Heart right ventricle (tissue), 16 donors: ENCODE results near the gene SF1. TPM values are rescaled to one million over a fixed set of nuclear protein-coding genes. Genes with fewer than 3 reads are reported as not detected.

Source experiments
- ATAC-seq, 8 donors: fragments of 200-7000 bp; cut with Tn5 transposase; one replicate each; pipeline ENCODE4 v1.9.1; 2020; ENCODE audit warnings: mild to moderate bottlenecking in 8 of 8, moderate library complexity in 8 of 8, moderate number of reproducible peaks in 1 of 8
- DNase-seq, 2 donors: peaks; one replicate each; pipeline ENCODE4 v3.0.0-alpha.2; 2020
- H3K27ac ChIP-seq, 10 donors: fragments of 200-600 bp; sonication (generic) in 2 of 10; one replicate each; pipeline versions ENCODE4 v1.5.0 to v1.8.0; 2020 to 2022; ENCODE audit warnings: mild to moderate bottlenecking in 3 of 10
- H3K27me3 ChIP-seq, 7 donors: fragments of 200-600 bp; one replicate each; pipeline ENCODE4 v1.8.0; 2021 to 2022; ENCODE audit warnings: mild to moderate bottlenecking in 2 of 7
- H3K36me3 ChIP-seq, 9 donors: fragments of 200-600 bp; sonication (generic) in 1 of 9; one replicate each; pipeline versions ENCODE4 v1.5.0 to v1.8.0; 2020 to 2022; ENCODE audit warnings: mild to moderate bottlenecking in 2 of 9
- H3K4me1 ChIP-seq, 9 donors: fragments of 200-600 bp; sonication (generic) in 1 of 9; one replicate each; pipeline versions ENCODE4 v1.5.0 to v1.8.0; 2020 to 2022; ENCODE audit warnings: mild to moderate bottlenecking in 4 of 9
- H3K4me3 ChIP-seq, 10 donors: fragments of 200-600 bp; sonication (generic) in 2 of 10; one replicate each; pipeline versions ENCODE4 v1.5.0 to v1.8.0; 2020 to 2022; ENCODE audit warnings: mild to moderate bottlenecking in 7 of 10, moderate library complexity in 2 of 10
- H3K9me3 ChIP-seq, 11 donors: fragments of 200-600 bp in 10 of 11; sonication (generic) in 2 of 11; one replicate each; pipeline versions ENCODE4 v1.5.0 to v1.8.0; 2013 to 2022; ENCODE audit warnings: mild to moderate bottlenecking in 2 of 11, control low read depth in 1 of 11, moderate library complexity in 1 of 11
- WGBS, 2 donors: extraction: QIAGEN DNeasy Blood & Tissue Kit; methylation state at CpG; one replicate each; pipeline ENCODE4 v1.1.7; 2013; ENCODE audit warnings: inconsistent platforms in 1 of 2; 5-methylcytosine and 5-hydroxymethylcytosine counted together
- intact Hi-C, 10 donors: fragments of 100-400 bp; cut with DNase I; formaldehyde crosslinking; loops; one replicate each; pipeline versions ENCODE4 v1.11.1 to v1.14.2; 2022
- polyA plus RNA-seq, 2 donors: library from polyadenylated mRNA; stranded (reverse); fragments of 200-250 nt; gene quantifications; one replicate each; pipeline ENCODE4 v1.2.3, GENCODE V29; 2013
- total RNA-seq, 10 donors: library from RNA; stranded (reverse); fragmentation: NEBNext Ultra II Directional in 3 of 10; extraction: Animal tissue kit (Norgen Biotek cat#: 25700) in 3 of 10; gene quantifications; one replicate each; pipeline versions ENCODE4 v1.2.1 to v1.2.4, GENCODE V29; 2021 to 2023
- TF ChIP-seq, protein P1 (sequence below), 9 donors: fragments of 200-600 bp; sonication (generic) in 2 of 9; IDR thresholded peaks; one replicate each; pipeline versions ENCODE4 v1.5.0 to v1.8.0; 2021 to 2022; ENCODE audit warnings: antibody characterized with exemption in 9 of 9, mild to moderate bottlenecking in 5 of 9, moderate library complexity in 1 of 9
- donor health status: Arrhythmogenic right ventricular cardiomyopathy.
- donor health status: ischemic (EF 13 %, LVEDD 7.1; RV severe dilation, severe dysfunction).
- donor health status: healthy with polysubstance abuse.
- donor health status: DM: no; HTN: yes; CAD: no.
- donor health status: DM: no; HTN: no; CAD: no.
- donor health status: ischemic (EF 25% LVEDD 6.9; RV normal size, moderate dysfunction).
- donor health status: ischemic (EF 25% LVEDD 5.7; RV mildly dilated, moderate dysfunction).
- donor health status: healthy.
- donor health status: DM: yes; HTN: yes; CAD: no.
- donor health status: Ischemic cardiomyopathy.
- donor health status: ischemic (EF 35%, LVEDD 5.7; RV mildly dilated, moderate dysfunction).
- donor health status: nonischemic (EF 11% LVEDD 7.7; RV severe dilation, severe dysfunction).
- donor health status: DM: yes; HTN: yes; CAD: no.
- donor health status: PGD.
- donor health status: ischemic (EF 29% LVEDD 5.4; RV normal size, mild dysfunction).
- donor health status: nonischemic (EF 23%, LVEDD 6.1; RV moderate dilation, normal function).

The SF1 gene
- total and polyA plus RNA-seq, 12 donors = 45.6 to 201 (median 160) TPM

- H3K4me3 ChIP-seq = peak overlapping the region in 1 of 10 donors; percentile 100
Observed at GRCh38 chr11:64723907-64724862, 54.2 kb downstream of the SF1 start.

GRCh38 chr11:64723117-64723906, 55.0 kb downstream of the SF1 start, which contains the start of gene NRXN2:
TSS of gene NRXN2 (minus strand) at chr11:64723197. CDS start at chr11:64713699, 9,498 bp downstream.
- intact Hi-C loops = loop anchor here in 5 of 10 donors (1.0 to 5.0 kb wide), 3 partner anchors 35 to 171 kb away; no protein-coding TSS in a partner anchor

More at GRCh38 chr11:64723907-64724862, 54.2 kb downstream of the SF1 start:
- ATAC-seq = no peak
- Histone ChIP-seq H3K27ac (no peak overlapping the region), H3K4me1 (peaks cover 0 to 8% (median 5%) of the 10 kb centered on the region in 9 donors), H3K36me3 (peaks cover 0 to 18% (median 0%) of the 10 kb centered on the region in 9 donors), H3K27me3 (peaks cover 0 to 37% (median 31%) of the 10 kb centered on the region in 7 donors), H3K9me3 (no peaks in the 10 kb centered on the region)
- intact Hi-C loops = loop anchor here in 6 of 10 donors (1.0 to 5.0 kb wide), 3 partner anchors 35 to 172 kb away; no protein-coding TSS in a partner anchor
- 61 to 70% methylated on average over 9 of the region's 9 CpGs for WGBS, 2 donors
- TF ChIP-seq, protein P1, sequence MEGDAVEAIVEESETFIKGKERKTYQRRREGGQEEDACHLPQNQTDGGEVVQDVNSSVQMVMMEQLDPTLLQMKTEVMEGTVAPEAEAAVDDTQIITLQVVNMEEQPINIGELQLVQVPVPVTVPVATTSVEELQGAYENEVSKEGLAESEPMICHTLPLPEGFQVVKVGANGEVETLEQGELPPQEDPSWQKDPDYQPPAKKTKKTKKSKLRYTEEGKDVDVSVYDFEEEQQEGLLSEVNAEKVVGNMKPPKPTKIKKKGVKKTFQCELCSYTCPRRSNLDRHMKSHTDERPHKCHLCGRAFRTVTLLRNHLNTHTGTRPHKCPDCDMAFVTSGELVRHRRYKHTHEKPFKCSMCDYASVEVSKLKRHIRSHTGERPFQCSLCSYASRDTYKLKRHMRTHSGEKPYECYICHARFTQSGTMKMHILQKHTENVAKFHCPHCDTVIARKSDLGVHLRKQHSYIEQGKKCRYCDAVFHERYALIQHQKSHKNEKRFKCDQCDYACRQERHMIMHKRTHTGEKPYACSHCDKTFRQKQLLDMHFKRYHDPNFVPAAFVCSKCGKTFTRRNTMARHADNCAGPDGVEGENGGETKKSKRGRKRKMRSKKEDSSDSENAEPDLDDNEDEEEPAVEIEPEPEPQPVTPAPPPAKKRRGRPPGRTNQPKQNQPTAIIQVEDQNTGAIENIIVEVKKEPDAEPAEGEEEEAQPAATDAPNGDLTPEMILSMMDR (IDR thresholded peaks at IDR 0.05) = no peak
- no peak for DNase-seq

GRCh38 chr11:64722141-64723065, 55.9 kb downstream of the SF1 start:
- H3K4me3 ChIP-seq = peak overlapping the region in 1 of 10 donors; percentile 90
- H3K9me3 ChIP-seq = no peaks in the 10 kb centered on the region
- intact Hi-C loops = loop anchor here in 5 of 10 donors (1.0 to 5.0 kb wide), 3 partner anchors 34 to 170 kb away; no protein-coding TSS in a partner anchor
- 8 to 9% methylated on average over 23 to 36 of the region's 36 CpGs for WGBS, 2 donors
- DNase-seq = no peak
- peaks cover 0 to 8% (median 5%) of the 10 kb centered on the region in 9 donors for H3K4me1 ChIP-seq
- TF ChIP-seq, protein P1 (IDR thresholded peaks at IDR 0.05) = no peak
- no peak for ATAC-seq
- peaks cover 3 to 55% (median 49%) of the 10 kb centered on the region in 7 donors for H3K27me3 ChIP-seq
- peaks cover 0 to 5% (median 0%) of the 10 kb centered on the region in 9 donors for H3K36me3 ChIP-seq
- H3K27ac ChIP-seq = no peak overlapping the region

More at GRCh38 chr11:64723117-64723906, 55.0 kb downstream of the SF1 start, which contains the start of gene NRXN2:
- H3K4me1 ChIP-seq = peaks cover 0 to 8% (median 5%) of the 10 kb centered on the region in 9 donors
- TF ChIP-seq, protein P1 (IDR thresholded peaks at IDR 0.05) = peak; percentile 95 to 99 (median 98)
- H3K27ac ChIP-seq = peak within 1 kb of the TSS in 6 of 10 donors; percentile 34 to 87 (median 66)
- peaks cover 0 to 46% (median 40%) of the 10 kb centered on the region in 7 donors for H3K27me3 ChIP-seq
- WGBS, 2 donors = 3 to 6% methylated on average over 28 to 65 of the region's 66 CpGs
- peaks cover 0 to 10% (median 0%) of the 10 kb centered on the region in 9 donors for H3K36me3 ChIP-seq
- H3K9me3 ChIP-seq = no peaks in the 10 kb centered on the region
- peak; percentile 95 to 98 (median 97) for ATAC-seq
- H3K4me3 ChIP-seq = peak within 1 kb of the TSS; percentile 67 to 100 (median 89)
- DNase-seq = peak; percentile 82 to 88
